SK-N-MC (cell line): ENCODE data around the gene PTPRN2.

Experiments used
- EZH2 ChIP-seq: fragments of 200-600 bp; sonication (generic); IDR thresholded peaks from one replicate; pipeline ENCODE4 v1.6.1; 2017; ENCODE audit warnings: antibody characterized with exemption
- POLR2AphosphoS5 ChIP-seq: IDR thresholded peaks from 2 replicates; pipeline ENCODE4 v1.6.1; 2012; ENCODE audit warnings: mild to moderate bottlenecking, low read depth, low read length, borderline replicate concordance

GRCh38 chr7:157829491-157829890 lies 758.1 kb downstream of the PTPRN2 start:
- no peak for TF ChIP-seq EZH2
- no peak for TF ChIP-seq POLR2AphosphoS5
